Progenitor cell of endocrine pancreas (in vitro differentiated cells): ENCODE data around the gene ARMC5. TPM values are rescaled to one million over a fixed set of nuclear protein-coding genes. Genes with fewer than 3 reads are reported as not detected.
A peak's percentile ranks its signal among the peaks of the same experiment; 100 is the strongest.
"Not testable (repeated sequence)": the region's sequence is repeated elsewhere in the genome, so short reads cannot be mapped to it uniquely, and the experiment has no call there.

ENCODE experiments used
- DNase-seq: peaks from one replicate; pipeline ENCODE4 v3.0.0; 2021; ENCODE audit warnings: low spot score; ENCODE audit not compliant: unreplicated experiment
- H3K27ac Mint-ChIP-seq: 2 replicates; pipeline ENCODE4 v1.8.0; 2021; ENCODE audit warnings: mild to moderate bottlenecking, moderate library complexity, mixed read lengths
- H3K27me3 Mint-ChIP-seq: 2 replicates; pipeline ENCODE4 v1.8.0; 2021; ENCODE audit warnings: mixed read lengths
- H3K36me3 Mint-ChIP-seq: 2 replicates; pipeline ENCODE4 v1.8.0; 2022; ENCODE audit warnings: mixed read lengths; ENCODE audit not compliant: insufficient read depth
- H3K4me1 Mint-ChIP-seq: 2 replicates; pipeline ENCODE4 v1.8.0; 2021; ENCODE audit warnings: low read depth, mixed read lengths
- H3K4me3 Mint-ChIP-seq: 2 replicates; pipeline ENCODE4 v1.8.0; 2021; ENCODE audit warnings: low read depth, mild to moderate bottlenecking, moderate library complexity, mixed read lengths
- H3K9me3 Mint-ChIP-seq: 2 replicates; pipeline ENCODE4 v1.8.0; 2021; ENCODE audit warnings: low read depth, mixed read lengths
- CTCF ChIP-seq: fragments of 200-600 bp; sonication (generic); IDR thresholded peaks from one replicate; pipeline ENCODE4 v1.5.0; 2021; ENCODE audit warnings: antibody characterized with exemption, mild to moderate bottlenecking; ENCODE audit not compliant: unreplicated experiment
- total RNA-seq: library from RNA; stranded (reverse); gene quantifications from 2 replicates; pipeline ENCODE4 v1.2.1, GENCODE V29; 2021

ARMC5 gene
- total RNA-seq, 1 donor from 2014 or later, result 14.8 TPM

- TF ChIP-seq CTCF, result no peak
- H3K4me1 Mint-ChIP-seq, result no peaks in the 10 kb centered on the region
- H3K9me3 Mint-ChIP-seq, result no peaks in the 10 kb centered on the region
- no peak for DNase-seq
- no peak overlapping the region for H3K4me3 Mint-ChIP-seq
- H3K27me3 Mint-ChIP-seq, result no peaks in the 10 kb centered on the region
- no peak overlapping the region for H3K27ac Mint-ChIP-seq
- H3K36me3 Mint-ChIP-seq, result peaks cover 9% of the 10 kb centered on the region
Observed at GRCh38 chr16:31499928-31500327, 40.6 kb downstream of the ARMC5 start.

GRCh38 chr16:31501226-31501965, 42.1 kb downstream of the ARMC5 start:
- TF ChIP-seq CTCF, result no peak
- H3K4me1 Mint-ChIP-seq, result peaks cover 5% of the 10 kb centered on the region
- no peak overlapping the region for H3K27ac Mint-ChIP-seq
- peaks cover 9% of the 10 kb centered on the region for H3K36me3 Mint-ChIP-seq
- no peaks in the 10 kb centered on the region for H3K27me3 Mint-ChIP-seq
- DNase-seq, result no peak
- no peaks in the 10 kb centered on the region for H3K9me3 Mint-ChIP-seq
- no peak overlapping the region for H3K4me3 Mint-ChIP-seq

GRCh38 chr16:31501966-31502348, 42.7 kb downstream of the ARMC5 start:
- DNase-seq, result no peak
- Mint-ChIP-seq H3K27me3 (no peaks in the 10 kb centered on the region), H3K9me3 (no peaks in the 10 kb centered on the region), H3K4me3 (no peak overlapping the region), H3K36me3 (peaks cover 9% of the 10 kb centered on the region), H3K27ac (no peak overlapping the region), H3K4me1 (peaks cover 6% of the 10 kb centered on the region)
- no peak for TF ChIP-seq CTCF

- Mint-ChIP-seq H3K36me3 (peaks cover 4% of the 10 kb centered on the region), H3K4me3 (no peak overlapping the region), H3K27me3 (no peaks in the 10 kb centered on the region), H3K4me1 (peaks cover 11% of the 10 kb centered on the region), H3K9me3 (no peaks in the 10 kb centered on the region), H3K27ac (no peak overlapping the region)
- DNase-seq, result no peak
- no peak for TF ChIP-seq CTCF
Observed at GRCh38 chr16:31502981-31503380, 43.7 kb downstream of the ARMC5 start.

GRCh38 chr16:31503555-31503954, 44.3 kb downstream of the ARMC5 start:
- H3K27me3 Mint-ChIP-seq, H3K27ac Mint-ChIP-seq, H3K4me3 Mint-ChIP-seq, H3K36me3 Mint-ChIP-seq, H3K9me3 Mint-ChIP-seq, DNase-seq: not testable (repeated sequence)
- peaks cover 13% of the 10 kb centered on the region for H3K4me1 Mint-ChIP-seq

- TF ChIP-seq CTCF, result no peak
- DNase-seq, result no peak
Observed at GRCh38 chr16:31504159-31504558, 44.9 kb downstream of the ARMC5 start.

More at GRCh38 chr16:31504159-31504558, 44.9 kb downstream of the ARMC5 start:
- H3K9me3 Mint-ChIP-seq, result no peaks in the 10 kb centered on the region
- H3K4me3 Mint-ChIP-seq, result no peak overlapping the region
- H3K36me3 Mint-ChIP-seq, result peaks cover 1% of the 10 kb centered on the region
- H3K27me3 Mint-ChIP-seq, result no peaks in the 10 kb centered on the region
- H3K4me1 Mint-ChIP-seq, result peaks cover 19% of the 10 kb centered on the region
- H3K27ac Mint-ChIP-seq, result peak overlapping the region; percentile 20
